Astrocyte of the spinal cord (primary cell): Measurements from ENCODE around the gene MRPS25.

Source experiments
- DNase-seq: peaks from one replicate; pipeline ENCODE4 v3.0.0; 2011; ENCODE audit warnings: low read depth, low spot score
- H3K4me3 ChIP-seq: 2 replicates; pipeline ENCODE4 v1.5.1; 2011; ENCODE audit warnings: low read depth, mild to moderate bottlenecking, low read length, moderate library complexity
- in situ Hi-C: cut with HindIII; loops from 2 replicates; pipeline ENCODE4 v1.10.0; 2017; ENCODE audit warnings: low sequenced_read_pairs
- TF ChIP-seq, protein P1 (sequence below): IDR thresholded peaks from 2 replicates; pipeline ENCODE4 v1.5.1; 2012; ENCODE audit warnings: low read depth, mild to moderate bottlenecking, low read length, inconsistent platforms

Gene MRPS25

GRCh38 chr3:15023719-15024118 lies 41.4 kb downstream of the MRPS25 start:
- DNase-seq: no peak
- in situ Hi-C loops: no loop called here
- TF ChIP-seq, protein P1, sequence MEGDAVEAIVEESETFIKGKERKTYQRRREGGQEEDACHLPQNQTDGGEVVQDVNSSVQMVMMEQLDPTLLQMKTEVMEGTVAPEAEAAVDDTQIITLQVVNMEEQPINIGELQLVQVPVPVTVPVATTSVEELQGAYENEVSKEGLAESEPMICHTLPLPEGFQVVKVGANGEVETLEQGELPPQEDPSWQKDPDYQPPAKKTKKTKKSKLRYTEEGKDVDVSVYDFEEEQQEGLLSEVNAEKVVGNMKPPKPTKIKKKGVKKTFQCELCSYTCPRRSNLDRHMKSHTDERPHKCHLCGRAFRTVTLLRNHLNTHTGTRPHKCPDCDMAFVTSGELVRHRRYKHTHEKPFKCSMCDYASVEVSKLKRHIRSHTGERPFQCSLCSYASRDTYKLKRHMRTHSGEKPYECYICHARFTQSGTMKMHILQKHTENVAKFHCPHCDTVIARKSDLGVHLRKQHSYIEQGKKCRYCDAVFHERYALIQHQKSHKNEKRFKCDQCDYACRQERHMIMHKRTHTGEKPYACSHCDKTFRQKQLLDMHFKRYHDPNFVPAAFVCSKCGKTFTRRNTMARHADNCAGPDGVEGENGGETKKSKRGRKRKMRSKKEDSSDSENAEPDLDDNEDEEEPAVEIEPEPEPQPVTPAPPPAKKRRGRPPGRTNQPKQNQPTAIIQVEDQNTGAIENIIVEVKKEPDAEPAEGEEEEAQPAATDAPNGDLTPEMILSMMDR: no peak
- H3K4me3 ChIP-seq: no peak overlapping the region

GRCh38 chr3:15023249-15023648 lies 41.9 kb downstream of the MRPS25 start:
- H3K4me3 ChIP-seq: no peak overlapping the region
- in situ Hi-C loops: no loop called here
- no peak for DNase-seq
- TF ChIP-seq, protein P1: no peak

- no peak overlapping the region for H3K4me3 ChIP-seq
- in situ Hi-C loops: no loop called here
- DNase-seq: no peak
- TF ChIP-seq, protein P1: no peak
Measured at GRCh38 chr3:15017191-15017590, 47.9 kb downstream of the MRPS25 start.

DNA sequence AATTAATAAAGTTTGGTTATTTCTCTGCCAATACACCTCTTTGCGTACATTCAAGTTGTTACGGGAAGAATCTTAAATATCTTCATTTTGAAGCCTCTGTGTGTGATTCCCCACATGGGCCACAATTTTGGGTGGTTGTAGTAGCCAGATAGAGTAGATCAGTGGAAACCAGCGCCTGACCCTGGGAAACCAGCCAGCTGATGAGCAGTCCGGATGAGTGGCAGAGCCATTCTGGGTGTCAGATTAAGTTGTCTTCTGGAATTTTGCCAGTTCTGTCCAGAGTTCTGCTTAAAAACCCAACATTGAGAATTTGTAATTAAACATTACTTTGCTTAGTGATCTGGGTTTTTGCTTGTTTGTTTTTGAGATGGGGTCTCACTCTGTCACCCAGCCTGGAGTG lies 49.7 kb downstream of the MRPS25 start:
- no peak for DNase-seq
- in situ Hi-C loops: no loop called here
- no peak overlapping the region for H3K4me3 ChIP-seq
- TF ChIP-seq, protein P1: no peak

GRCh38 chr3:15014606-15015328 lies 50.3 kb downstream of the MRPS25 start:
- no peak for DNase-seq

GRCh38 chr3:15011174-15011573 lies 53.9 kb downstream of the MRPS25 start:
- TF ChIP-seq, protein P1: no peak
- in situ Hi-C loops: no loop called here
- DNase-seq: no peak
- no peak overlapping the region for H3K4me3 ChIP-seq

More at GRCh38 chr3:15014606-15015328, 50.3 kb downstream of the MRPS25 start:
- no peak overlapping the region for H3K4me3 ChIP-seq
- in situ Hi-C loops: no loop called here
- TF ChIP-seq, protein P1: no peak
